T-helper 9 cell (primary cell): Measurements from ENCODE around the gene HYPK.
"Not testable (repeated sequence)": the region's sequence is repeated elsewhere in the genome, so short reads cannot be mapped to it uniquely, and the experiment has no call there.

Source experiments
- DNase-seq: peaks from one replicate; pipeline ENCODE4 v3.0.0-alpha.2; 2020

HYPK gene

GRCh38 chr15:43795997-43796396 lies 4.4 kb upstream of the HYPK start:
- no peak for DNase-seq

GRCh38 chr15:43796566-43796965 lies 3.8 kb upstream of the HYPK start:
- no peak for DNase-seq

DNA sequence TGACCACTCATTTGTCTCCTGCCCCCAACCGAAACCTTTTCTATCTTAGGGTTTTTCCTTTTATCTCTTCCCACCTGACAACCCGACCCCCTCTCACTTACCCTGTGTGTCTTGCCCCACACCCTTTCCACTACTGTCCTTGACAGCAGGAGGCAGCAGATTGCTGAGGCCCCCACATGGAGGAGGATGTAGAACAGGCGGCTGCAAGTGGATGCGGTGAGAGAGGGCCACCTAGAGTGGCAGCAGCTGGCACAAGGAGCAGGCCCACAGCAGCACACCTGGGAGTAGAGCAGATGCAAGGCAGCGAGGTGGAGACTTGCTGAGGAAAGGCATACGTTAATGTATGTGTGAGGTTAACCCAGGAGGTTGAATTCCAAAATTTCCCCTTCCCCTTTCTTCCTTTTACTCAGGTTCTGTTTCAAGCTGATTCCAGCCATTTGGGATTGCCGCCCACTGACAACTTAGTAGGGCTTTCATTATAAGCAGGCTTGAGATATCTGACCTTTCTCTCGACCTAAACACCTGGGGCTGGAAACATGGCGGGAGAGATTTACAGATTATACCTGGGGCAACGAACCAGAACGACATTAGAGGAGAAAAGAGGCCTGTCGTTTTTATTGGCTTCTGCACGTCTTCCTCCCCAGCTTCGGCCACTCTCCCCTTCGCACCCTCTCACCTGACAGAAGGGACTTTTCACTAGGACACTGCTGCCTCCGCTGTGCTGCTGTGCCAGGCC lies 1.0 kb upstream of the HYPK start:
- DNase-seq, result no peak

DNA sequence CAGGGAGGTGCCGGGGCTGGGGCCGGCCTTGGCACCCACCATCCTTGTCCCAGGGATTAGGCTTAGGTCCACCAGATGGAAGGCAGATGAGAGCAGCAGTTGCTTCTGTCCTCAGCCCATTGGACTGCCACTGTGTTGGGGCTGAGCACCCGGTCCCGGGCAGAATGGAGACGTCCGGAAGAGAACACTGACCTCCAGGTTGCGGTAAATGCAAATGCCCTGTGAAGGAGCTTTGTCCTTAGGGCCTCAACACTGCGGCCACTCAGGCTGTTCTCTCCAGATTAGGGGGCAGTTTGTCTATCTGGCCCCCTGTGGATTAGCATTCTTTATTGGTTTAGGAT lies 484 bp upstream of the HYPK start, which contains the start of gene SERINC4:
Gene SERINC4 (minus strand): TSS at position 276 of the 341 bp plus-strand sequence. CDS start 234 bp downstream, at position 42.
- no peak for DNase-seq

DNA sequence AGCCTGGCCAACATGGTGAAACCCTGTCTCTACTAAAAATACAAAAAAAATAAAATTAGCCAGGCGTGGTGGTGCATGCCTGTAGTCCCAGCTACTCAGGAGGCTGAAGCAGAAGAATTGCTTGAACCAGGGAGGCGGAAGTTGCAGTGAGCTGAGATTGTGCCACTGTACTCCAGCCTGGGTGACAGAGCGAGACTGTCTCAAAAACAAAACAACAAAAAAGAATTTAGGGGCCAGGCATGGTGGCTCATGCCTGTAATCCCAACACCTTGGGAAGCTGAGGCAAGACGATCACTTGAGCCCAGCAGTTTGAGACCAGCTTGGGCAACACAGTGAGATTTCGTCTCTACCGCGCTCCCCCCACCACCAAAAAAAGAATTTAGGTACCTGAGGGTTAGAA lies 2.3 kb downstream of the HYPK start:
- DNase-seq, result not testable (repeated sequence)

DNA sequence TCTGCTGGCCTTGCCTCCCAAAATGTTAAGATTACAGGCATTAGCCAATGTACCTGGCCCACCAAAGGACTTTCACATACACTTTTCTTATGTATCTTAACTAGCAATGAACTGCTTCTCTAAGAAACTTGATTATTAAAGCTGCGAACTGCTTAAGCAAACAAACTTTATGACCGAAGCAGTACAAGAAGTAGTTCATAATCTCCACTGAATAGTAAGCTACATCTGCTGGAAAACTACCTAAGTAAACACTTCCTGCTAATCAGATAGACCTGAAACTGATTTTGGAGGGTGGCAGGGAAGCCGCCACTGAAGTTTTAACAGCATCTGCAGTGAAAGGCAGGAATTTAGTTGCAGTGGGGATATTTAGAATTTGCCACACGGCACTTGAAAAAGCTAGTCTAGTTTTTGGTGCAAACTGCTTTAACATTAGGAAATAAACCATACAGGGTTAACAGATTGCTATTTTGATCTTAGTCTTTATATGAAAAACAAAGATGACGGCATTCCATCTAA lies 8.1 kb downstream of the HYPK start:
- no peak for DNase-seq

GRCh38 chr15:43808960-43809678 lies 8.7 kb downstream of the HYPK start:
- no peak for DNase-seq

- not testable (repeated sequence) for DNase-seq
Observed at GRCh38 chr15:43815064-43815463, 14.7 kb downstream of the HYPK start.

DNA sequence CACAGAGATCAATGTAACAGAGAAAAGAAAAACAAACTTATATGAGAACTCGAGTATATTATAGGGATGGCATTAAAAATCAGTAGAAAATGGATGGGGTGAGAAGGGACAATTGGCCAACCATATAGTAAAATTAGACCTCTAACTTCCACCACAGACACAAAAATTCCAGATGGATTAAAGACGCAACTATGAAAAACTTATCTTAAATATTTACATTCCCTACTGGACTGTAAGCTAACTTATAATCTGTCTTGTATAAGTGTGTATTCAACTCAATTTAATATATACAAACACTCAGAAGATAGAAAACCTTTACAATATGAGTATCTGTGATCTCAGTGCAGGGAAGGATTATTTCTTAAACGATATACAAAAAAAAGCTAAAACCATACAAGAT lies 21.1 kb downstream of the HYPK start:
- no peak for DNase-seq

- peak; percentile 83 for DNase-seq
Observed at GRCh38 chr15:43824302-43825246, 24.2 kb downstream of the HYPK start, which contains the start of gene MFAP1. Gene MFAP1 (minus strand): TSS chr15:43824690. CDS start chr15:43824569, 121 bp downstream.

GRCh38 chr15:43825305-43825704 lies 24.9 kb downstream of the HYPK start:
- DNase-seq, result not testable (repeated sequence)

DNA sequence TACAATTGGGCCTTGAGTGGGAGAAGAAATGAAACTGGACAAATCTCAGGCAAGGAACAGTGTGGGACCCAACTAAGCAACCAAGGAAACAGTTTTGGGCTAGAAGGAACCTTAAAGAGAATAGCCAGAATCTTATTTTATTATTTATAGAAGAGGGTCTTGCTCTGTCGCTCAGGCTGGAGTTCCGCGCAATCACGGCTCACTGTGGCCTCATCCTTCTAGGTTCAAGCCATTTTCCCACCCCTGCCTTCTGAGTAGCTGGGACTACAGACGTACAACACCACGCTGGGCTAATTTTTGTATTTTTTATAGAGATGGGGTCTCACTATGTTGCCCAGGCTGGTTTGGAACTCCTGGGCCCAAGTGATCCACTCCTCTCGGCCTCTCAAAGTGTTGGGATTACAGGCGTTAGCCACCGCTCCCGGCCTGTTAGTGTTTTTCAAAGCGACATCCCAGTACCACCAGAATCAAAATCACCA lies 25.7 kb downstream of the HYPK start:
- DNase-seq, result no peak

DNA sequence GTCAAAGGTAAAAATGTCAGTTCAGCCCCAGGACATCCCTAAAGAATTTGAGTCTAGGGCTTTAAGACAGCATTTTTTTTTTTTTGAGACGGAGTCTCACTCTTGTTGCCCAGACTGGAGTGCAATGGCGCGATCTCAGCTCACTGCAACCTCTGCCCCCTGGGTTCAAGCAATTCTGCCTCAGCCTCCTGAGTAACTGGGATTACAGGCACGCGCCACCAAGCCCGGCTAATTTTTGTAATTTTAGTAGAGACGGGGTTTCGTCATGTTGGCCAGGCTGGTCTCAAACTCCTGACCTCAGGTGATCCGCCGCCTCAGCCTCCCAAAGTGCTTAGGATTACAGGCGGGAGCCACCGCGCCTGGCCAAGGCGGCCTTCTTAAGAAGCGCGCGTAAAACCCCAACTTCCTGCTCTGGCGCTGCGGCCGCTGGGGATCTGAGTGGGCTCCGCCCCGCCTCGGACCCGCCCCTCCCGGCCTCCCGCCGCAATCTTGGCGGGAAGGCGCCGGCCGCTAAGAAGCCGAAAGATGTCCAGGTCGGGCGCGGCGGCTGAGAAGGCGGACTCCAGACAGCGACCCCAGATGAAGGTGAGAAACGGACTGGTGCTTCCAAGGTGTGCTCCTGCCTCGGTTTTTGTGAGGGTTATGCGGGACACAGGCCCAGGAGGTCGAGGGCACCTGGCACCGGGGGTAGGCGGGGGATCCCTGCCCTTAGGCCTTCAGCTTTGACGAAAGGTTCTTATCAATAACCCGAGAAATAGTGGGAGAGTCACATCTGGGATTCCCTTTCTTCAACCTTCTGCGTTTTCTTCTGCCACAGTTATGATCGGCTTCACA lies 26.3 kb downstream of the HYPK start, which contains the start of gene WDR76:
Gene WDR76 (plus strand): TSS at position 495 of the 834 bp plus-strand sequence. CDS start 31 bp downstream, at position 526.
- DNase-seq, result peak; percentile 66

- DNase-seq, result no peak
Observed at GRCh38 chr15:43828061-43828657, 27.8 kb downstream of the HYPK start.

DNA sequence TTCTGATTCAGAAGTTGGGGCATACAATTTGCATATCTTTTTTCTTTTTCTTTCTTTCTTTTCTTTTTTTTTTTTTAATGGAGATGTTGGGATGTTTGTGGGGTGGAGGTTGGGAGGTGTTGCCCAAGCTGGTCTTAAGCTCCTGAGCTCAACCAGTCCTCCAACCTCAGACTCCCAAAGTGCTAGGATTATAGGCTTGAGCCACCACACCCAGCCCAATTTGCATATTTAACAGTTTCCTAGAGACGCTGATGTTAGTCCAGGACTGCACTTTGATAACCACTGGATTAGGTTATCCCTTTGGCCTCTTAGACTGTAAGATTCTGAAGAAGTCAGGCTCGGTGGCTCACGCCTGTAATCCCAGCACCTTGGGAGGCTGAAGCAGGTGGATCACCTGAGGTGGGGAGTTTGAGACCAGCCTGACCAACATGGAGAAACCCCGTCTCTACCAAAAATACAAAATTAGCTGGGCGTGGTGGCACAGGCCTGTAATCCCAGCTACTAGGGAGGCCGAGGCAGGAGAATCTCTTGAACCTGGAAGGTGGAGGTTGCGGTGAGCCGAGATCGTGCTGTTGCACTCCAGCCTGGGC lies 29.6 kb downstream of the HYPK start:
- DNase-seq, result not testable (repeated sequence)

- DNase-seq, result not testable (repeated sequence)
Observed at GRCh38 chr15:43830691-43831275, 30.4 kb downstream of the HYPK start.

- not testable (repeated sequence) for DNase-seq
Observed at GRCh38 chr15:43831519-43832052, 31.2 kb downstream of the HYPK start.

GRCh38 chr15:43832485-43832884 lies 32.1 kb downstream of the HYPK start:
- not testable (repeated sequence) for DNase-seq

DNA sequence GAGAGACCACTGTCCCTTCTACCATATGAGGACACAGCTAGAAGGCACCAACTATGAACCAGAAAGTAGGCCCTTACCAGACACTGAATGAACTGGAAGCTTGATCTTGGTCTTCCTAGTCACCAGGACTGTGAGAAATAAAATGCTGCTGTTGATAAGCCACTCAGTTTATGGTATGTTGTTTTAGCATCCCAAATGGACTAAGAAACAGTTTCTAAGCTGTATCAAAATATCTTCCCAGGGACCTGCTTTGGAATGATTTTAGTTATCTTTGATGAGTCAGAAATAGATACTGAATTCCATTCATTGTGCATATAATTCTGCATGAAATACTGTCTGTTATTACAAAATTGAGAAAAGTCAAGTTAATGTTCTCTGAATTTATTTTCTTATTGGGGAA lies 45.0 kb downstream of the HYPK start:
- DNase-seq, result no peak

GRCh38 chr15:43851251-43851650 lies 50.9 kb downstream of the HYPK start:
- no peak for DNase-seq
